Thyroid gland (tissue), 4 donors: Measurements from ENCODE around the gene AMMECR1. TPM values are rescaled to one million over a fixed set of nuclear protein-coding genes. Genes with fewer than 3 reads are reported as not detected.
A peak's percentile ranks its signal among the peaks of the same experiment; 100 is the strongest.

Experiments used
- DNase-seq, 2 donors: peaks; one replicate each; pipeline ENCODE4 v3.0.0-alpha.2; 2019
- H3K27ac ChIP-seq, 3 donors: fragments of 200-600 bp; sonication (generic); 1 replicate in 2 of 3; 2 replicates in 1 of 3; pipeline ENCODE4 v1.5.1; 2016 to 2019; ENCODE audit warnings: mild to moderate bottlenecking in 1 of 3, moderate library complexity in 1 of 3
- H3K27me3 ChIP-seq: fragments of 200-600 bp; sonication (generic); one replicate; pipeline ENCODE4 v1.5.1; 2019
- H3K36me3 ChIP-seq, 2 donors: fragments of 200-600 bp; sonication (generic); one replicate each; pipeline ENCODE4 v1.5.1; 2016 to 2019
- H3K4me1 ChIP-seq, 2 donors: fragments of 200-600 bp; sonication (generic); one replicate each; pipeline ENCODE4 v1.5.1; 2017 to 2019
- H3K4me3 ChIP-seq, 3 donors: fragments of 200-600 bp; sonication (generic); replicated peaks in 1 of 3; 1 replicate in 2 of 3; 2 replicates in 1 of 3; pipeline ENCODE4 v1.5.1; 2016; ENCODE audit warnings: mild to moderate bottlenecking in 1 of 3
- H3K9me3 ChIP-seq: fragments of 200-600 bp; sonication (generic); one replicate; pipeline ENCODE4 v1.5.1; 2017
- CTCF ChIP-seq, 6 experiments: fragments of 200-600 bp in 3 of 6; fragments of 450-650 bp in 3 of 6; sonication (generic) in 3 of 6; IDR thresholded peaks; one replicate each; pipeline ENCODE4 v1.5.1; 2016 to 2019; ENCODE audit warnings: antibody characterized with exemption in 6 of 6, mild to moderate bottlenecking in 2 of 6, inconsistent platforms in 1 of 6, moderate library complexity in 1 of 6
- POLR2A ChIP-seq, 2 donors: fragments of 450-650 bp; IDR thresholded peaks; one replicate each; pipeline ENCODE4 v1.6.1; 2017; ENCODE audit warnings: antibody characterized with exemption in 2 of 2, mild to moderate bottlenecking in 2 of 2, moderate library complexity in 1 of 2
- WGBS, 2 donors: methylation state at CpG; one replicate each; pipeline ENCODE4 v1.1.5; 2017; 5-methylcytosine and 5-hydroxymethylcytosine counted together
- intact Hi-C: fragments of 100-400 bp; cut with DNase I; formaldehyde crosslinking; loops from one replicate; pipeline ENCODE4 v1.15.1; 2023
- total RNA-seq, 4 donors: library from RNA; depleted of rRNA; stranded (reverse); fragments of >200 nt; gene quantifications; one replicate each; pipeline ENCODE4 v1.2.3, GENCODE V29; 2016

Gene AMMECR1
- total RNA-seq, 4 donors from 2014 or later: 6.2 to 38.0 (median 11.0) TPM

DNA sequence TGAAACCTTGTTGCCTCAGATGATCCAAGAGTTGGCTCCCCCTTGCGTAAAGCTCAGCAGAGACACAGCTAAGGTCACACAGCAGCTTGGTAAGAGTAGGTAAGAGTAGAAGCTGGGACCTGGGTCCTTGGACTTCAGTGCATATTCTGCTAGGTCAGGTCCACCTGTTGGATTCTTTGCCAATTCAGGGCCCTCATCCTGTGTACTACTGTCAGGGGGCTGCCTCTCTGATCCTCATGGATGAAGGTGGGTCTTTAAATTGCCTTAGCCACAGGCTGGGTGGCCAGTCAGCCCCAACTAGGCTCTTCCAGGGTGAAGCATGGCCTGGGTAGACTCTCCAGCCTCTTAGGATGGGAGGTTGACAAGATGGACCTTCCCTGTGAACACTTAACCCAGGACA is 155.8 kb downstream of the AMMECR1 start:
- 88% methylated on average over 1 of the region's 1 CpG; no CpG with 5 or more reads in 1 of the 2 donors for WGBS, 2 donors
- Histone ChIP-seq H3K4me3 (no peak overlapping the region), H3K36me3 (no peaks in the 10 kb centered on the region), H3K27ac (no peak overlapping the region), H3K9me3 (no peaks in the 10 kb centered on the region), H3K27me3 (no peaks in the 10 kb centered on the region), H3K4me1 (peaks cover 0 to 4% of the 10 kb centered on the region in 2 donors)
- no peak for TF ChIP-seq CTCF (IDR thresholded peaks at IDR 0.05)
- no peak for TF ChIP-seq POLR2A (IDR thresholded peaks at IDR 0.05)
- DNase-seq: no peak
- intact Hi-C loops: no loop called here

DNA sequence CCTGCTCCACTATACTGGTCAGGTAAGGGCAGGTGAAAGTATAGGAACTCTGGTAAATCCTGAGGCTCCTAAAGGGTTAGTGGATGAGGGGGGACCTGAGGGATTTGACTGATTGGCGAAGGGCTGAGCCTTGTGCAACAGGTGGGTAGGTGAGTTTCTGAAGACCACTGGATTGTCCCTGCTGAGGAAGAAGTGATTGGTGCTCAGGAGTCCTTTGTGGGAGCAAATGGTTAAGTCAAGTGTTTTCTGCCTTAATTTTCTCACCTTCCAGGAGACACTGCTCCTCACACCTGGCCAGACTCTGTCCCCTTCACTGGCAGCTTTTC is 156.6 kb downstream of the AMMECR1 start:
- no peak overlapping the region for H3K4me3 ChIP-seq
- DNase-seq: no peak
- 100% methylated on average over 1 of the region's 1 CpG for WGBS, 2 donors
- no peaks in the 10 kb centered on the region for H3K27me3 ChIP-seq
- H3K36me3 ChIP-seq: no peaks in the 10 kb centered on the region
- H3K9me3 ChIP-seq: no peaks in the 10 kb centered on the region
- intact Hi-C loops: no loop called here
- peaks cover 0 to 4% of the 10 kb centered on the region in 2 donors for H3K4me1 ChIP-seq
- peak overlapping the region in 2 of 3 donors; percentile 4 to 36 for H3K27ac ChIP-seq
- TF ChIP-seq CTCF (IDR thresholded peaks at IDR 0.05) (no peak), POLR2A (IDR thresholded peaks at IDR 0.05) (no peak)

DNA sequence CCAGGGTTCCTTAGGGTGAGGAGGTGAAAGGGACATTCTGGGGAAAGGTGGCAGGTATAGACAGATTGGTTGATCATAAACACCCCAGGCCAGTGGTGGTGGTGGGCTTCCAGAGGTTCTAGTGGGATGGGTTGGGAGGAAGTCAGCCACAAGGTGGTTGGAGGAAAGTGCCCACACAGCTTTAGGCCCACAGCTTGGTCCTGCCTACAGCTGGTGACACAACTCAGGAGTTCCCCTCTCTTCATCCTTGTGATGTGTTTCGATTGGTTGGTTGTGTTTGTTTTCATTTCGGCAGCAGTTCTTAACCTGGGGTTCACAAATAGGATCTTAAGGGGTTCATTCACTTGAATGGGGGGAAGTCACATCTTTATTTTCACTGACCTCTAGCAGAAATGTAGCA is 158.0 kb downstream of the AMMECR1 start:
- H3K4me3 ChIP-seq: no peak overlapping the region
- no peak overlapping the region for H3K27ac ChIP-seq
- H3K36me3 ChIP-seq: no peaks in the 10 kb centered on the region
- intact Hi-C loops: loop anchor here (2.0 kb wide), 1 partner anchor 253 kb away; no protein-coding TSS in a partner anchor
- 33 to 71% methylated on average over 1 of the region's 2 CpGs for WGBS, 2 donors
- H3K4me1 ChIP-seq: peaks cover 0 to 4% of the 10 kb centered on the region in 2 donors
- H3K9me3 ChIP-seq: no peaks in the 10 kb centered on the region
- TF ChIP-seq POLR2A (IDR thresholded peaks at IDR 0.05) (no peak), CTCF (IDR thresholded peaks at IDR 0.05) (no peak)
- no peaks in the 10 kb centered on the region for H3K27me3 ChIP-seq
- no peak for DNase-seq

- Histone ChIP-seq H3K9me3 (no peaks in the 10 kb centered on the region), H3K4me3 (no peak overlapping the region), H3K36me3 (no peaks in the 10 kb centered on the region), H3K27ac (no peak overlapping the region), H3K27me3 (no peaks in the 10 kb centered on the region), H3K4me1 (peaks cover 0 to 4% of the 10 kb centered on the region in 2 donors)
- WGBS, 2 donors: 88 to 91% methylated on average over 7 of the region's 7 CpGs
- no peak for DNase-seq
- TF ChIP-seq POLR2A (IDR thresholded peaks at IDR 0.05): no peak
- no peak for TF ChIP-seq CTCF (IDR thresholded peaks at IDR 0.05)
- intact Hi-C loops: loop anchor here (2.0 kb wide), 1 partner anchor 254 kb away; no protein-coding TSS in a partner anchor
Observed at GRCh38 chrX:110159235-110159634, 158.7 kb downstream of the AMMECR1 start.

GRCh38 chrX:110157444-110157843 is 160.4 kb downstream of the AMMECR1 start:
- Histone ChIP-seq H3K4me3 (no peak overlapping the region), H3K27me3 (no peaks in the 10 kb centered on the region), H3K9me3 (no peaks in the 10 kb centered on the region), H3K27ac (peak overlapping the region in 1 of 3 donors; percentile 4), H3K4me1 (peaks cover 0 to 4% of the 10 kb centered on the region in 2 donors), H3K36me3 (no peaks in the 10 kb centered on the region)
- intact Hi-C loops: no loop called here
- WGBS, 2 donors: 81 to 100% methylated on average over 1 of the region's 1 CpG
- no peak for TF ChIP-seq POLR2A (IDR thresholded peaks at IDR 0.05)
- no peak for TF ChIP-seq CTCF (IDR thresholded peaks at IDR 0.05)
- no peak for DNase-seq
